Keratinocyte (primary cell): ENCODE measurements around the gene PRDX5. TPM values are rescaled to one million over a fixed set of nuclear protein-coding genes. Genes with fewer than 3 reads are reported as not detected.

Experiments used
- DNase-seq: peaks from one replicate; pipeline ENCODE4 v3.0.0-alpha.2; 2011; ENCODE audit warnings: low read depth, missing footprints, low spot score
- FAIRE-seq: peaks from 2 replicates; lab custom pipeline; 2011; peaks lifted over from hg19 to GRCh38; lab: Jason Lieb, UNC
- H2AFZ ChIP-seq: 2 replicates; pipeline ENCODE4 v1.6.0; 2012; ENCODE audit warnings: low read length, control low read depth, inconsistent platforms; ENCODE audit not compliant: control insufficient read depth
- H3K27ac ChIP-seq: 2 replicates; pipeline ENCODE4 v1.5.1; 2011; ENCODE audit warnings: low read length; ENCODE audit not compliant: control insufficient read depth, insufficient read depth
- H3K27me3 ChIP-seq: 3 replicates; pipeline ENCODE4 v1.6.0; 2011; ENCODE audit warnings: low read length; ENCODE audit not compliant: control insufficient read depth, insufficient read depth; ENCODE audit errors: extremely low read depth
- H3K36me3 ChIP-seq, 2 experiments: 2 replicates in 1 of 2; 3 replicates in 1 of 2; pipeline ENCODE4 v1.5.1; 2011; ENCODE audit warnings: low read length in 2 of 2, mild to moderate bottlenecking in 1 of 2; ENCODE audit not compliant: control insufficient read depth in 2 of 2, insufficient read depth in 2 of 2; ENCODE audit errors: extremely low read depth in 1 of 2
- H3K4me1 ChIP-seq: 3 replicates; pipeline ENCODE4 v1.5.1; 2011; ENCODE audit warnings: low read length; ENCODE audit not compliant: control insufficient read depth, insufficient read depth; ENCODE audit errors: extremely low read depth
- H3K4me2 ChIP-seq: 3 replicates; pipeline ENCODE4 v1.6.0; 2011; ENCODE audit warnings: low read depth, low read length; ENCODE audit not compliant: control insufficient read depth, insufficient read depth; ENCODE audit errors: extremely low read depth
- H3K4me3 ChIP-seq, 3 experiments: fragments of 200-600 bp in 1 of 3; sonication (generic) in 1 of 3; 2 replicates in 2 of 3; 3 replicates in 1 of 3; pipeline ENCODE4 v1.5.1; 2011 to 2016; ENCODE audit warnings: low read length in 3 of 3, mild to moderate bottlenecking in 3 of 3, control low read depth in 2 of 3, inconsistent platforms in 1 of 3, low read depth in 1 of 3, mixed read lengths in 1 of 3, mixed run types in 1 of 3, moderate library complexity in 1 of 3; ENCODE audit not compliant: control insufficient read depth in 2 of 3, insufficient read depth in 2 of 3; ENCODE audit errors: extremely low read depth in 1 of 3
- H3K79me2 ChIP-seq: 2 replicates; pipeline ENCODE4 v1.6.0; 2012; ENCODE audit warnings: low read length; ENCODE audit not compliant: control insufficient read depth, insufficient read depth
- H3K9ac ChIP-seq: 3 replicates; pipeline ENCODE4 v1.6.0; 2011; ENCODE audit warnings: low read length; ENCODE audit not compliant: control insufficient read depth, insufficient read depth; ENCODE audit errors: extremely low read depth
- H3K9me1 ChIP-seq: 3 replicates; pipeline ENCODE4 v1.6.0; 2011; ENCODE audit warnings: low read length; ENCODE audit not compliant: control insufficient read depth, insufficient read depth; ENCODE audit errors: extremely low read depth
- H3K9me3 ChIP-seq: 2 replicates; pipeline ENCODE4 v1.5.1; 2012; ENCODE audit warnings: low read depth, low read length; ENCODE audit not compliant: control insufficient read depth
- H4K20me1 ChIP-seq: 3 replicates; pipeline ENCODE4 v1.6.0; 2011; ENCODE audit warnings: low read length; ENCODE audit not compliant: control insufficient read depth, insufficient read depth; ENCODE audit errors: extremely low read depth
- CTCF ChIP-seq, 3 experiments: IDR thresholded peaks in 1 of 3; conservative IDR thresholded peaks in 1 of 3; optimal IDR thresholded peaks in 1 of 3; 2 replicates in 2 of 3; 3 replicates in 1 of 3; pipeline versions ENCODE3 to v1.5.1; 2011; ENCODE audit warnings: low read length in 3 of 3, mild to moderate bottlenecking in 3 of 3, moderate library complexity in 2 of 3, control low read depth in 1 of 3, inconsistent platforms in 1 of 3; ENCODE audit not compliant: insufficient read depth in 2 of 3; ENCODE audit errors: extremely low read depth in 1 of 3
- EZH2 ChIP-seq: IDR thresholded peaks from one replicate; pipeline ENCODE4 v1.6.1; 2012; ENCODE audit warnings: inconsistent platforms, mild to moderate bottlenecking, low read length, moderate library complexity
- dilution Hi-C: fragments of 300-500 bp; cut with MboI; formaldehyde crosslinking; loops from one replicate; pipeline ENCODE4 v1.7.0; 2020; ENCODE audit warnings: low sequenced_read_pairs; ENCODE audit not compliant: extremely low pct_ligation_motif_present
- polyA plus RNA-seq, 5 experiments: library from polyadenylated mRNA; depleted of rRNA in 3 of 5; stranded (reverse) in 3 of 5; stranded (forward) in 1 of 5; unstranded in 1 of 5; fragments of >200 nt; gene quantifications; 1 replicate in 1 of 5; 2 replicates in 3 of 5; 3 replicates in 1 of 5; pipeline versions ENCODE4 v1.2.1 to v1.2.3, GENCODE V29; 2011 to 2012; ENCODE audit warnings: missing spikeins in 2 of 5, low read depth in 1 of 5, low replicate concordance in 1 of 5

PRDX5 gene
- polyA plus RNA-seq, 1 donor (not counting 4 experiments of a cell fraction or from before 2014, with no cell fraction given) = 590 TPM

GRCh38 chr11:64349404-64349803 is 31.5 kb downstream of the PRDX5 start:
- no peak overlapping the region for H3K9ac ChIP-seq
- no peak for TF ChIP-seq EZH2
- no peak for TF ChIP-seq CTCF (optimal IDR thresholded peaks at IDR 0.05 in 1 of 3, IDR thresholded peaks at IDR 0.05 in 1 of 3, conservative IDR thresholded peaks at IDR 0.05 in 1 of 3; ENCODE audit: extremely low read depth in 1 of 3, insufficient read depth in 2 of 3, low read length in 3 of 3)

DNA sequence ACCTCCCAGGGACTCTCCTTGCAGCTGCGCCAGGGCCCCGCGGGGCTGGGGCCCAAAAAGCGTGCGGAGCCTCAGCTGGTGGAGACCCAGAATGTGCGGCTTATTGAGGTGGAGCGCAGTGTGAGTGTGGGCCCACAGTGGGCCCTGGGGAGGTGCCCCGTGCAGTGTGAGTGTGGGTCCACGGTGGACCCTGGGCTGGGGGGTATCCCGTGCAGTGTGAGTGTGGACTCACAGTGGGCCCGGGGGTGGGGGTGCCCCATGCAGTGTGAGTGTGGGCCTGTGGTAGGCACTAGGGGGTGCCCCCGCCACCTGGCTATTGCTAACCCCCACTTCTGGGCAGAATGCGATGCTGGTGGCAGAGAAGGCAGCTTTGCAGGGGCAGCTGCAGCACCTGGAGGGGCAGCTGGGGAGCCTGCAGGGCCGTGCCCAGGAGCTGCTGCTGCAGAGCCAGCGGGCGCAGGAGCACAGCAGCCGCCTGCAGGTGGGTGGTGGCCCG is 33.3 kb downstream of the PRDX5 start:
- DNase-seq = no peak
- Histone ChIP-seq H3K9me3 (no peaks in the 10 kb centered on the region), H3K79me2 (no peaks in the 10 kb centered on the region), H3K4me3 (no peak overlapping the region), H2AFZ (no peak overlapping the region), H3K4me2 (no peak overlapping the region), H3K27ac (no peak overlapping the region), H3K9me1 (peaks cover 3% of the 10 kb centered on the region), H3K9ac (no peak overlapping the region), H3K27me3 (no peaks in the 10 kb centered on the region), H4K20me1 (no peaks in the 10 kb centered on the region), H3K4me1 (peaks cover 30% of the 10 kb centered on the region), H3K36me3 (no peaks in the 10 kb centered on the region)
- dilution Hi-C loops = no loop called here
- no peak for TF ChIP-seq CTCF (optimal IDR thresholded peaks at IDR 0.05 in 1 of 3, IDR thresholded peaks at IDR 0.05 in 1 of 3, conservative IDR thresholded peaks at IDR 0.05 in 1 of 3; ENCODE audit: extremely low read depth in 1 of 3, insufficient read depth in 2 of 3, low read length in 3 of 3)
- TF ChIP-seq EZH2 = no peak
- no peak for FAIRE-seq

More at GRCh38 chr11:64349404-64349803, 31.5 kb downstream of the PRDX5 start:
- H3K9me1 ChIP-seq = no peaks in the 10 kb centered on the region
- H3K79me2 ChIP-seq = no peaks in the 10 kb centered on the region
- H3K36me3 ChIP-seq = no peaks in the 10 kb centered on the region
- no peak overlapping the region for H3K4me2 ChIP-seq
- H4K20me1 ChIP-seq = no peaks in the 10 kb centered on the region
- no peak overlapping the region for H2AFZ ChIP-seq
- H3K9me3 ChIP-seq = no peaks in the 10 kb centered on the region
- FAIRE-seq = no peak
- no peaks in the 10 kb centered on the region for H3K27me3 ChIP-seq
- no peak overlapping the region for H3K27ac ChIP-seq
- peaks cover 22% of the 10 kb centered on the region for H3K4me1 ChIP-seq
- DNase-seq = no peak
- dilution Hi-C loops = no loop called here
- H3K4me3 ChIP-seq = no peak overlapping the region
